ENCODE measurements around the gene COLEC11. TPM values are rescaled to one million over a fixed set of nuclear protein-coding genes. Genes with fewer than 3 reads are reported as not detected.
A peak's percentile ranks its signal among the peaks of the same experiment; 100 is the strongest.

Gene COLEC11
- total and polyA plus RNA-seq, 10 of the 15 experiments (the other 5 are each of a cell fraction or from before 2014, with no cell fraction given), result 0.08 to 0.74 (median 0.14) TPM; not detected in 4

- in situ Hi-C loops (cut with MboI), result no loop called here
- CTCF ChIA-PET, result no interaction called here
- TF ChIP-seq NR2F1 (conservative IDR thresholded peaks at IDR 0.05) (no peak), CTCF (IDR thresholded peaks at IDR 0.05 in 2 of 3, conservative IDR thresholded peaks at IDR 0.05 in 1 of 3; ENCODE audit: control insufficient read depth in 2 of 3, extremely low read depth in 1 of 3, insufficient read depth in 1 of 3, low read depth in 3 of 3, low read length in 3 of 3) (no peak), ZBTB11 (CRISPR knock-in tag; IDR thresholded peaks at IDR 0.05) (no peak), BRCA1 (IDR thresholded peaks at IDR 0.05; ENCODE audit: low read depth, low read length) (no peak), RELA (IDR thresholded peaks at IDR 0.05; ENCODE audit: borderline replicate concordance, partially characterized antibody) (no peak), CHD4 (IDR thresholded peaks at IDR 0.05) (no peak), ZNF274 (IDR thresholded peaks at IDR 0.05; ENCODE audit: insufficient read depth, insufficient read length) (no peak), CHD2 (IDR thresholded peaks at IDR 0.05; ENCODE audit: borderline replicate concordance, low read depth, low read length) (no peak), LARP7 (IDR thresholded peaks at IDR 0.05) (no peak), SUPT20H (IDR thresholded peaks at IDR 0.05; ENCODE audit: borderline replicate concordance, control insufficient read depth, low read depth, low read length) (no peak), MXI1 (IDR thresholded peaks at IDR 0.05; ENCODE audit: low read depth, low read length) (no peak)
- TF ChIP-seq, protein P1, sequence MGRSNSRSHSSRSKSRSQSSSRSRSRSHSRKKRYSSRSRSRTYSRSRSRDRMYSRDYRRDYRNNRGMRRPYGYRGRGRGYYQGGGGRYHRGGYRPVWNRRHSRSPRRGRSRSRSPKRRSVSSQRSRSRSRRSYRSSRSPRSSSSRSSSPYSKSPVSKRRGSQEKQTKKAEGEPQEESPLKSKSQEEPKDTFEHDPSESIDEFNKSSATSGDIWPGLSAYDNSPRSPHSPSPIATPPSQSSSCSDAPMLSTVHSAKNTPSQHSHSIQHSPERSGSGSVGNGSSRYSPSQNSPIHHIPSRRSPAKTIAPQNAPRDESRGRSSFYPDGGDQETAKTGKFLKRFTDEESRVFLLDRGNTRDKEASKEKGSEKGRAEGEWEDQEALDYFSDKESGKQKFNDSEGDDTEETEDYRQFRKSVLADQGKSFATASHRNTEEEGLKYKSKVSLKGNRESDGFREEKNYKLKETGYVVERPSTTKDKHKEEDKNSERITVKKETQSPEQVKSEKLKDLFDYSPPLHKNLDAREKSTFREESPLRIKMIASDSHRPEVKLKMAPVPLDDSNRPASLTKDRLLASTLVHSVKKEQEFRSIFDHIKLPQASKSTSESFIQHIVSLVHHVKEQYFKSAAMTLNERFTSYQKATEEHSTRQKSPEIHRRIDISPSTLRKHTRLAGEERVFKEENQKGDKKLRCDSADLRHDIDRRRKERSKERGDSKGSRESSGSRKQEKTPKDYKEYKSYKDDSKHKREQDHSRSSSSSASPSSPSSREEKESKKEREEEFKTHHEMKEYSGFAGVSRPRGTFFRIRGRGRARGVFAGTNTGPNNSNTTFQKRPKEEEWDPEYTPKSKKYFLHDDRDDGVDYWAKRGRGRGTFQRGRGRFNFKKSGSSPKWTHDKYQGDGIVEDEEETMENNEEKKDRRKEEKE (IDR thresholded peaks at IDR 0.05), result no peak
- TF ChIP-seq, protein P2, sequence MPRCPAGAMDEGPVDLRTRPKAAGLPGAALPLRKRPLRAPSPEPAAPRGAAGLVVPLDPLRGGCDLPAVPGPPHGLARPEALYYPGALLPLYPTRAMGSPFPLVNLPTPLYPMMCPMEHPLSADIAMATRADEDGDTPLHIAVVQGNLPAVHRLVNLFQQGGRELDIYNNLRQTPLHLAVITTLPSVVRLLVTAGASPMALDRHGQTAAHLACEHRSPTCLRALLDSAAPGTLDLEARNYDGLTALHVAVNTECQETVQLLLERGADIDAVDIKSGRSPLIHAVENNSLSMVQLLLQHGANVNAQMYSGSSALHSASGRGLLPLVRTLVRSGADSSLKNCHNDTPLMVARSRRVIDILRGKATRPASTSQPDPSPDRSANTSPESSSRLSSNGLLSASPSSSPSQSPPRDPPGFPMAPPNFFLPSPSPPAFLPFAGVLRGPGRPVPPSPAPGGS (IDR thresholded peaks at IDR 0.05; ENCODE audit: borderline replicate concordance, insufficient read depth, low read depth, low read length, poor library complexity, severe bottlenecking), result no peak
Measured at GRCh38 chr2:3643371-3644245, 48.7 kb downstream of the COLEC11 start.

More at GRCh38 chr2:3643371-3644245, 48.7 kb downstream of the COLEC11 start:
- no peaks in the 10 kb centered on the region for H4K20me1 ChIP-seq (ENCODE audit: control insufficient read depth, insufficient read depth)
- no TSS peak for BruUV-seq (replicated peaks)
- ATAC-seq (no peak), DNase-seq (ENCODE audit: low read depth, low spot score) (no peak), FAIRE-seq (no peak)
- intact Hi-C loops (cut with micrococcal nuclease; ENCODE audit: unreplicated experiment), result no loop called here
- 80% methylated on average over 48 of the region's 48 CpGs for WGBS (ENCODE audit: insufficient coverage, insufficient replicate concordance, low lambda C conversion rate, missing lambda C conversion rate)
- no peak overlapping the region for H3K27ac ChIP-seq (ENCODE audit: control insufficient read depth, insufficient read depth)
- ChIA-PET RAD21 (ENCODE audit: unreplicated experiment) (no interaction called here), POLR2A (no interaction called here), SMC1A (ENCODE audit: uncharacterized antibody, unreplicated experiment) (interaction anchor here (0.7 kb wide), 1 partner anchor 64 kb away, joined by 3 read pairs; no protein-coding TSS in a partner anchor)
- H3K4me3 ChIP-seq, result no peak overlapping the region
- no peaks in the 10 kb centered on the region for H3K4me1 ChIP-seq (ENCODE audit: control insufficient read depth, insufficient read depth, low read length)
- H3K4me2 ChIP-seq (ENCODE audit: control insufficient read depth, insufficient read depth), result peak overlapping the region; percentile 5; the same call in 1 of the 2 replicates
- no peak overlapping the region for H3K9ac ChIP-seq (ENCODE audit: control insufficient read depth, insufficient read depth, low read length)
- H3K9me3 ChIP-seq (replicated peaks; ENCODE audit: control insufficient read depth, insufficient read depth, low read length), result no peaks in the 10 kb centered on the region
- H3K36me3 ChIP-seq (ENCODE audit: control insufficient read depth in 2 of 2, insufficient read depth in 2 of 2, low read length in 1 of 2), result no peaks in the 10 kb centered on the region
- no peak overlapping the region for H2AFZ ChIP-seq (ENCODE audit: control insufficient read depth, low read depth, low read length)
- no peaks in the 10 kb centered on the region for H3K79me2 ChIP-seq (ENCODE audit: control insufficient read depth, insufficient read depth, low read length)
- H3K27me3 ChIP-seq (replicated peaks in 1 of 2; ENCODE audit: control insufficient read depth in 2 of 2, insufficient read depth in 2 of 2, low read length in 1 of 2), result no peaks in the 10 kb centered on the region

Data from GM12878 (cell line).